Adrenal gland (tissue), 5 donors: Measurements from ENCODE around the gene NOP53.

Experiments used
- CTCF ChIP-seq, 6 experiments: fragments of 450-650 bp in 4 of 6; fragments of 200-600 bp in 2 of 6; sonication (generic) in 1 of 6; IDR thresholded peaks; 1 replicate in 5 of 6; 2 replicates in 1 of 6; pipeline versions ENCODE4 v1.5.1 to v1.8.0; 2016 to 2021; ENCODE audit warnings: antibody characterized with exemption in 6 of 6, mild to moderate bottlenecking in 2 of 6, moderate library complexity in 1 of 6
- POLR2A ChIP-seq, 2 donors: fragments of 450-650 bp; IDR thresholded peaks; one replicate each; pipeline ENCODE4 v1.6.1; 2017; ENCODE audit warnings: antibody characterized with exemption in 2 of 2, mild to moderate bottlenecking in 2 of 2, moderate library complexity in 1 of 2
- donor health status: DM: no; HTN: no; CAD: no.

- TF ChIP-seq POLR2A (IDR thresholded peaks at IDR 0.05) = no peak
- TF ChIP-seq CTCF (IDR thresholded peaks at IDR 0.05) = no peak
Observed at GRCh38 chr19:47762151-47762550, 16.8 kb downstream of the NOP53 start.
